Stimulated activated CD8-positive, alpha-beta memory T cell treated with anti-CD3 and anti-CD28 coated beads, Interleukin-12 subunit alpha, Interleukin-12 subunit beta, amount 100 ng/mL, for 4 hours (primary cell): ENCODE measurements around the gene AZGP1.
"Not testable (repeated sequence)": the region's sequence is repeated elsewhere in the genome, so short reads cannot be mapped to it uniquely, and the experiment has no call there.

Source experiments
- DNase-seq: peaks from one replicate; pipeline ENCODE4 v3.0.0-alpha.2; 2020; ENCODE audit warnings: low read depth

Gene AZGP1

GRCh38 chr7:99997545-99998137 lies 21.8 kb upstream of the AZGP1 start:
- peak; percentile 58 for DNase-seq

DNA sequence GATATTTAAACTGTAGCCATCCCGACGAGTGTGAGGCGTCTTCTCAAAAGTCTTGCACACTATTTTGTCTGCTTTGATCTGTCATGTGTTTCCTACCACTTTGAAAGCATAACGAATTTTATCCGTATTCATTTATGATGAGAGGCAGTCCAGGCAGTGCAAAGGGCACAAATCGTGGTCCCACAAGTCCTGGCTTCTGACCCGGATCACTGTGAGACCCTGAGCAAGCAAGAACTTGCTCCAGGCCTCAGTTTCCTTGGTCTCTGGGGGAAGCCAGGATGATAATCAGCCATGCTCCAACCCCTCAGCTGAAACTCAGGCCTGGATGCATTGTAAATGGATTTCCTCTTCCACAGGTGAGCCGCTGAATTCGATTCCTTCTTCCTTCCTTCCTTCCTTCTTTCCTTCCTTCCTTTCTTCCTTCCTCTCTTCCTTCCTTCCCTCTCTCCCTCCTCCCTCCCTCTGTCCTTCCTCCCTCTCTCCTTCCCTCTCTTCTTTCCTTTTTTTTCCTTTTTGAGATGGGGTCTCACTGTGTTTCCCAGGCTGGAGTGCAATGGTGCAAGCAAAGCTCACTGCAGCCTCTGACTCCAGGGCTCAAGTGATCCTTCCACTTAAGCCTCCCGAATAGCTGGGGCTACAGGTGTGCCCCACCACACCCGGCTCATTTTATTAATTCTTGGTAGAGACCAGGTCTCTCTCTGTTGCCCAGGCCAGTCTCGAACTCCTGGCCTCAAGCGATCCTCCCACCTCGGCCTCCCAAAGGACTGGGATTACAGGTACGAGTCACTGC lies 21.1 kb upstream of the AZGP1 start:
- DNase-seq, result no peak

DNA sequence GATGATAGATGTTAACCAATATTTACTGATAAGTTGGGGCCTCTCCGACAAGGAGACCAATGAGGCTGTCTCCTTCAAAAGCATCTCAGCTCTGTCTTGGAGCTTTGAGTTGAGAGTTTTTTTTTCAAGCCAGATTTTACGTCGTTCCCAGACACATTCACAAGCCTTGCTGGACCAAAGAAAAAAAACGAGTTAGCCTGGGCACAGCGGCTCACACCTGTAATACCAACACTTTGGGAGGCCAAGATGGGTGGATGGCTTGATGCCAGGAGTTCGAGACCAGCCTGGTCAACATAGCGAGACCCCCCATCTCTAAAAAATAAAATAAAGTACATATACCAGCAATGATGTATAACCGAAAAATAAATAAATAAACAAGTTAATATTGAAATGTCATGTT lies 19.0 kb upstream of the AZGP1 start:
- DNase-seq, result no peak

DNA sequence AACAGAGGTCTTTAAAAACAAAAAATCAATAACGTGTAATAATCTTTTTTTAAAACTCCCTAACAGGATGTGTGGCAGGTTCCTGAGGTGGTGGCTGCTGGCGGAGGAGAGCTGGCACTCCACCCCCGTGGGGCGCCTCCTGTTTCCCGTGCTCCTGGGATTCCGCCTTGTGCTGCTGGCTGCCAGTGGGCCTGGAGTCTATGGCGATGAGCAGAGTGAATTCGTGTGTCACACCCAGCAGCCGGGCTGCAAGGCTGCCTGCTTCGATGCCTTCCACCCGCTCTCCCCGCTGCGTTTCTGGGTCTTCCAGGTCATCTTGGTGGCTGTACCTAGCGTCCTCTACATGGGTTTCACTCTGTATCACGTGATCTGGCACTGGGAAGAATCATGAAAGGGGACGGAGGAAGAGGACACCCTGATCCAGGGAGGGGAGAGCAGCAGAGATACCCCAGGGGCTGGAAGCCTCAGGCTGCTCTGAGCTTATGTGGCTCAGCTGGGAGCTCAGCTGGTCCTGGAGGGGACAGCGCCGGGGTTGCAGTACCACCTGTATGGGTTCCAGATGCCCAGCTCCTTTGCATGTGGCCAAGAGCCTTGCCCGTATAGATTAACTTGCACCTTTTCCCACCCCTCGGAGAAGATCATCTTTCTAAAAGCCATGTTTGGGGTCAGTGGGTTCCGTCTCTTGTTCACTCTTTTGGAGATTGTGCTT lies 16.7 kb upstream of the AZGP1 start:
- DNase-seq, result no peak

DNA sequence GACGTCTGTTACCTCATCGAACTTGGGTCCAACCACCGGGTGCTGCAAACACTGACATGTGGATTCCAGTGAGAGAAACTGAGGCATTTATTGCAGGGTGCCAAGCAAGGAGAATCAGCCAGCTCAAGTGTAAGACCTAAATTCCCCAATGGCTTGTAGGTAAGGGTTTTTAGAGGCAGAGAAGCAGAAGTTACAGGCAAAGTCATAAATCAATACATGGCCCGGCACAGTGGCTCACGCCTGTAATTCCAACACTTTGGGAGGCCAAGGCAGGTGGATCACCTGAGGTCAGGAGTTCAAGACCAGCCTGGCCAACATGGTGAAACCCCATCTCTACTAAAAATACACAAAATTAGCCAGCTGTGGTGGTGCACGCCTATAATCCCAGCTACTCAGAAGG lies 15.7 kb upstream of the AZGP1 start:
- not testable (repeated sequence) for DNase-seq

DNA sequence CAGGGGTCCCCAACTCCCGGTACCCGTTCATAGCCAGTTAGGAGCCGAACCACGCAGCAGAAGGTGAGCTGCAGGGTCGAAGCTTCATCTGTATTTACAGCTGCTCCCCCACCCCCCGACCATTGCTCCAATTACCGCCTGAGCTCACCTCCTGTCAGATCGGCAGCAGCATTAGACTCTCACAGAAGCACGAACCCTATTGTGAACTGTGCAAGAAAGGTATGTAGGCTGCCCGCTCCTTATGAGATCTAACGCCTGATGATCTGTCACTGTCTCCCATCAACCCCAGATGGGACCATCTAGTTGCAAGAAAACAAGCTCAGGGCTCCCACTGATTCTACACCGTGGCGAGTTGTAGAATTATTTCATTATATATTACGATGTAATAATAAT lies 14.6 kb upstream of the AZGP1 start:
- no peak for DNase-seq

GRCh38 chr7:99987846-99988245 lies 12.0 kb upstream of the AZGP1 start:
- DNase-seq, result no peak

DNA sequence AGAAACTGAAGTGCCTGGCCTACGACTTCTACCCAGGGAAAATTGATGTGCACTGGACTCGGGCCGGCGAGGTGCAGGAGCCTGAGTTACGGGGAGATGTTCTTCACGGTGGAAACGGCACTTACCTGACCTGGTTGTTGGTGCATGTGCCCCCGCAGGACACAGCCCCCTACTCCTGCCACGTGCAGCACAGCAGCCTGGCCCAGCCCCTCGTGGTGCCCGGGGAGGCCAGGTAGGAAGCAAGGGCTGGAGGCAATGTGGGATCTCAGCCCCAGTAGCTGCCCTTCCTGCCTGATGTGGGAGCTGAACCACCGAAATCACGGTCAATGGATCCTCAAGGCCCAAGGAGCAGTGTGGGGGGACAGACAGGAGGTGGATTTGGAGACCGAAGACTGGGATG lies 11.5 kb upstream of the AZGP1 start:
- not testable (repeated sequence) for DNase-seq

- no peak for DNase-seq
These were observed 8.8 kb upstream of the AZGP1 start for GRCh38 chr7:99984593-99984992.

- DNase-seq, result not testable (repeated sequence)
These were observed 5.2 kb upstream of the AZGP1 start for GRCh38 chr7:99981066-99981465.

- DNase-seq, result not testable (repeated sequence)
These were observed 4.6 kb upstream of the AZGP1 start for GRCh38 chr7:99980448-99980872.

DNA sequence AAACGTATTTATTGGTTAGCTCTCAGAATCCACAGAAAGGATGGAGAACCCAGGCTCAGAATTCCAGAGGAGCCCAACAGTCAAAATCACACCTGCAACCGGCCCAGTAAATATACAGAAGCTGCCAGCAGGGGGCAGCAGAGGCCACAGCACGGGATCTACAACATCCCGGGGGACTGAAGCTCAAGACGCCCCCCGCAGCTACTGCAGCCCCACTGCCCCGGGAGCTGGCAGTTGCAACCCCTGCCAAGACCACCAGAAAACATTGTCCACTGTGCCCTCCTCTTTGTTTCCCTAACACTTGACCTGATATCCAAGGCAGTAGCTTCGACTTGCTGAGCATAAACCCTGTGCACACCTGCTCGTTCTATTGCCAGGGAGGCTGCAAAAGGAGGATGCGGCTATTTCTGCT lies 4.0 kb upstream of the AZGP1 start:
- DNase-seq, result peak; percentile 18

DNA sequence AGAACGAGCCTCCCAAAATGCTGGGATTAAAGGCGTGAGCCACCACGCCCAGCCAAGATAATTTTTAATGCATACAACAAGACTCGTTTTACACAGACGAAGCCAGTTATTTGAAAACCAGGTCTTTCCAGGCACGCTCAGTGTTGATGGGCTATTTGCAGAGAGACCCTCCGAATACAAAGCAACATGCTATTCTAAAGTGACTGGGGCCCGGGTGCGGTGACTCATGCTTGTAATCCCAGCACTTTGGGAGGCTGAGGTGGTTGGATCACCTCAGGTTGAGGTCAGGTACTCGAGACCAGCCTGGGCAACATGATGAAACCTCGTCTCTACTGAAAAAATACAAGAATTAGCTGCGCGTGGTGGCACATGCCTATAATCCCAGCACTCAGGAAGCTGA lies 795 bp upstream of the AZGP1 start:
- no peak for DNase-seq

DNA sequence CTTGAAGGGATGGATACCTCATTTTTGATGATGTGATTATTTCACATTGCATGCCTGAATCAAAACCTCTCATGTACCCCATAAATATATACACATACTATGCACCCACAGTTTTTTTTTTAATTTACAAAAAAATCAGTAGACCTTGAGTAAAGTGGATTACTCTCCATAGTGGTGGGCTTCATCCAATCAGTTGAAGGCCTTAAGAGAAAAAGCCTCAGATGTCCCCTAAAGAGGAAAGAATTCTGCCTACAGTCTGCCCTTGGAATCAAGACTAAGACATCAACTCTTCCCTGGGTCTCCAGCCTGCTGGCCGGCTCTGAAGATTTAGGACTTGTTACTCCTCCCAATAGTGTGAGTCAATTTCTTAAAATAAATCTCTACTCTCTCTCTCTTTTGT lies 1.1 kb downstream of the AZGP1 start:
- no peak for DNase-seq

- not testable (repeated sequence) for DNase-seq
These were observed 2.0 kb downstream of the AZGP1 start for GRCh38 chr7:99973817-99974216.

GRCh38 chr7:99971242-99971641 lies 4.6 kb downstream of the AZGP1 start:
- DNase-seq, result no peak

GRCh38 chr7:99969813-99970212 lies 6.0 kb downstream of the AZGP1 start:
- DNase-seq, result not testable (repeated sequence)

DNA sequence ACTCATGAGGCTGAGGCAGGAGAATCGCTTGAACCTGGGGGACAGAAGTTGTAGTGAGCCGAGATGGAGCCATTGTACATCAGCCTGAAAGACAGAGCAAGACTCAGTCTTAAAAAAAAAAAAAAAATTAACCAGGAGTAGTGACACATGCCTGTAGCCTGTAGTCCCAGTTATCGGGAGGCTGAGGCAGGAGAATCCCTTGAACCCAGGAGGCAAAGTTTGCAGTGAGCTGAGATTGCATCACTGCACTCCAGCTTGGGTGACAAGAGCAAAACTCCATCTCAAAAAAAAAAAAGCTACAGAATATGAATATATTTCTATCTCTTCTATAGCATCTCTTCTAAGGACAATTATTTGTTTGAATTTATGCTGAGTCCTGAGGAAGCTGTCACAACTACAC lies 6.5 kb downstream of the AZGP1 start:
- DNase-seq, result no peak

GRCh38 chr7:99958564-99959227 lies 17.1 kb downstream of the AZGP1 start:
- DNase-seq, result no peak

DNA sequence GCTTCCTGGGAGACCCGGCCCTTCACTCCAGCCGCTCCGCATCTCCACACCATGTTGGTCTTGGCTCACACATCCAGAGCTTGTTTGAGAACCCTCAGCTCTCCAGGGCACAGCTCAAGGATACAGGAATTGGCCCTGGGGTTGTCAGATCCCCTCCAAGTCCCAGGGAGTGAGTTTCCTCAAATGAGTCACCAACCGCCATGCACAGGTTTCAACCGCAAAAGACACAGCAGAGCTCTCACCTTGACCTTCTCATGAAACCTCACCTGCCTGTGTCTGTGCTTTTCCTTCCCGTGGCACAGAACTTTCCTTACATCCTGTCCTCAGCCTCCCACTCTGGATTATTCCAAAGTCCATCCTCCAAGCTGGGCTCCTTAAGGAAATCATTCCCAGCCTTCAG lies 20.6 kb downstream of the AZGP1 start:
- no peak for DNase-seq

DNA sequence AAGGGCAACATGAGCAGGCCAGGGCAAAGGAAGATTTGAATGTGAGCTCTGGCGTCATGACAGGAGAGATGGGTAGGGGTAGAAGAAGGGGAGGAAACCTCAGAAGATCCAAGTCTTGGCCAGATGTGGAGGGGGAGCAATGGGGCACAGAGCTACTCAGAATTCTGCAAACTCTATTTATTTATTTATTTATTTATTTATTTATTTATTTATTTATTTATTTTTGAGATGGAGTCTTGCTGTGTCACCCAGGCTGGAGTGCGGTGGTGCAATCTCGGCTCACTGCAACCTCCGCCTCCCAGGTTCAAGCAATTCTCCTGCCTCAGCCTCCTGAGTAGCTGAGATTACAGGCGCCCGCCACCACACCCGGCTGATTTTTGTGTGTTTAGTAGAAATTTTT lies 21.2 kb downstream of the AZGP1 start:
- DNase-seq, result not testable (repeated sequence)

GRCh38 chr7:99953649-99954048 lies 22.2 kb downstream of the AZGP1 start:
- no peak for DNase-seq

DNA sequence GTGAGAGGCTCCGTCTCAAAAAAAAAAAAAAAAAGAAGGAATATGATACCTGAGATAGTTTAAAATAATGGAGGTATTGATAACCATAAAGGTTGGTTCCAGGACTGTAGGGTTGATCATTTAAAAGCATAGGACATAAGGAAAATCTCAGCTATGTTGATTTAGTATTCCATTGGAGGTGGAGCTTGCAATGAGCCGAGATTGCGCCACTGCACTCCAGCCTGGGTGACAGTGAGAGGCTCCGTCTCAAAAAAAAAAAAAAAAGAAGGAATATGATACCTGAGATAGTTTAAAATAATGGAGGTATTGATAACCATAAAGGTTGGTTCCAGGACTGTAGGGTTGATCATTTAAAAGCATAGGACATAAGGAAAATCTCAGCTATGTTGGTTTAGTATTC lies 23.2 kb downstream of the AZGP1 start:
- not testable (repeated sequence) for DNase-seq
